GM12801 (cell line): ENCODE data around the gene PPFIA3.

Experiments used
- TF ChIP-seq, protein P1 (sequence below): IDR thresholded peaks from one replicate; pipeline ENCODE4 v1.5.1; 2011; ENCODE audit warnings: control low read depth; ENCODE audit not compliant: insufficient read length; ENCODE audit errors: extremely low read depth

Gene PPFIA3

DNA sequence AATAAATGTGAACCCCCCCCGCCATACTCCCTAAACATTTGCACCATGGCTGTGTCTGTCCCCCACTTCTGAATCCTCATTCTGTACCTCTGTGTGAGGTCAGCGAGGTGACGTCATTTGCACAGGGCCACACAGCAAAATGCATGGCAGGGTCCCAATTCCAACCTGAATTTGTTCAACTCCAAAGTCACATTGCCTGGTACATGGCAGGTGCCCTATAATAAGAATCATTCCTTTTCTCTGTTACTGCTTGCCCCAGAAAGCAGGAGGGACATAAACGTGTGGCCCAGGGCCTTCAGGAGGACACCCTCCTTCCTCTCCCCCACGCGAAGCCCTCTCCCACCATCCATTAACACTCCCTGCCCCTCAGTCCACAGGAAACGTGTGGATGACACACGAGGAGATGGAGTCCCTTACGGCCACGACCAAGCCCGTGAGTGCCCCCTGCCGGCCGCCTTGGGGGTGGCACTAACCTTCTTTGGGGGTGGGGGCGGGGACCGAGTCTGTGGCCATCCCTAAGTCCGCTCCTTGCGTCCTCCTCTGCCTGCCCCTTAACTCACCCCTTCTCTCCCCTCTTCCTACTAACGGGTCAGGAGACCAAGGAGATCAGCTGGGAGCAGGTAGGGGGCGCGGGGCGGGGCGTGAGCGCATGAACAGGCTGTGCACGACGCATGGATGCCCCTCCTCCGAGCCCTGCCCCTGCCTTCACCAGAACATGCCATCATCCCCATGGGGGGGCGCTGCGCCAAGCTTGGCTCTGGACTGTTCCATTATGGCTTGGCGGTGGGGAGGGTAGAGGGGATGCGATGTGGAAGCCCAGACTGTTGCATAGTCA, 26.4 kb downstream of the PPFIA3 start:
- TF ChIP-seq, protein P1, sequence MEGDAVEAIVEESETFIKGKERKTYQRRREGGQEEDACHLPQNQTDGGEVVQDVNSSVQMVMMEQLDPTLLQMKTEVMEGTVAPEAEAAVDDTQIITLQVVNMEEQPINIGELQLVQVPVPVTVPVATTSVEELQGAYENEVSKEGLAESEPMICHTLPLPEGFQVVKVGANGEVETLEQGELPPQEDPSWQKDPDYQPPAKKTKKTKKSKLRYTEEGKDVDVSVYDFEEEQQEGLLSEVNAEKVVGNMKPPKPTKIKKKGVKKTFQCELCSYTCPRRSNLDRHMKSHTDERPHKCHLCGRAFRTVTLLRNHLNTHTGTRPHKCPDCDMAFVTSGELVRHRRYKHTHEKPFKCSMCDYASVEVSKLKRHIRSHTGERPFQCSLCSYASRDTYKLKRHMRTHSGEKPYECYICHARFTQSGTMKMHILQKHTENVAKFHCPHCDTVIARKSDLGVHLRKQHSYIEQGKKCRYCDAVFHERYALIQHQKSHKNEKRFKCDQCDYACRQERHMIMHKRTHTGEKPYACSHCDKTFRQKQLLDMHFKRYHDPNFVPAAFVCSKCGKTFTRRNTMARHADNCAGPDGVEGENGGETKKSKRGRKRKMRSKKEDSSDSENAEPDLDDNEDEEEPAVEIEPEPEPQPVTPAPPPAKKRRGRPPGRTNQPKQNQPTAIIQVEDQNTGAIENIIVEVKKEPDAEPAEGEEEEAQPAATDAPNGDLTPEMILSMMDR, result no peak

DNA sequence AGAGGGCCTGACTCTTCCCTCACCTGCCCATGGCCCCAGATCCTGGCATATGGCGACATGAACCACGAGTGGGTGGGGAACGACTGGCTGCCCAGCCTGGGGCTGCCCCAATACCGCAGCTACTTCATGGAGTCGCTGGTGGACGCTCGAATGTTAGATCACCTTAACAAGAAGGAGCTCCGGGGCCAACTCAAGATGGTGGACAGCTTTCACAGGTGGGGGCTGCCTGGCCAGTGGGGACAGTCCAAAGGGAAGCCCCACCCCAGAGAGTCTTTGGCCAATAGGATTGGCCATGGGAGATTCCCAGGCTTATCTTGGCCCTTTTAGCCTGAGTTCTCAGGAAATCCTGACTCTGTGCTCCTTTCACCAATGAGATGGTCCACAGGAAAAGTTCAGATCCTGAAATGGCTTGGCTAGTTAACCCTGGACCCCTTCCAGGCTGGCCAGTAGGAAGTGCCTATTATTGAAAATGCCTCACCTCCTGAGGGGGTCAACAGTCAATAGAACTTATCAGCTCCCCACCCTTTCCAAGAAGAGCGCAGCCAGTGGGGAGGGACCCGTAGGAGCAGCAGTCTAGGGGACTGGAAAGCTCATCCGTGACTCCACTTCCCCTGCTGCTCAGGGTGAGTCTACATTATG, 28.8 kb downstream of the PPFIA3 start:
- TF ChIP-seq, protein P1, result no peak

DNA sequence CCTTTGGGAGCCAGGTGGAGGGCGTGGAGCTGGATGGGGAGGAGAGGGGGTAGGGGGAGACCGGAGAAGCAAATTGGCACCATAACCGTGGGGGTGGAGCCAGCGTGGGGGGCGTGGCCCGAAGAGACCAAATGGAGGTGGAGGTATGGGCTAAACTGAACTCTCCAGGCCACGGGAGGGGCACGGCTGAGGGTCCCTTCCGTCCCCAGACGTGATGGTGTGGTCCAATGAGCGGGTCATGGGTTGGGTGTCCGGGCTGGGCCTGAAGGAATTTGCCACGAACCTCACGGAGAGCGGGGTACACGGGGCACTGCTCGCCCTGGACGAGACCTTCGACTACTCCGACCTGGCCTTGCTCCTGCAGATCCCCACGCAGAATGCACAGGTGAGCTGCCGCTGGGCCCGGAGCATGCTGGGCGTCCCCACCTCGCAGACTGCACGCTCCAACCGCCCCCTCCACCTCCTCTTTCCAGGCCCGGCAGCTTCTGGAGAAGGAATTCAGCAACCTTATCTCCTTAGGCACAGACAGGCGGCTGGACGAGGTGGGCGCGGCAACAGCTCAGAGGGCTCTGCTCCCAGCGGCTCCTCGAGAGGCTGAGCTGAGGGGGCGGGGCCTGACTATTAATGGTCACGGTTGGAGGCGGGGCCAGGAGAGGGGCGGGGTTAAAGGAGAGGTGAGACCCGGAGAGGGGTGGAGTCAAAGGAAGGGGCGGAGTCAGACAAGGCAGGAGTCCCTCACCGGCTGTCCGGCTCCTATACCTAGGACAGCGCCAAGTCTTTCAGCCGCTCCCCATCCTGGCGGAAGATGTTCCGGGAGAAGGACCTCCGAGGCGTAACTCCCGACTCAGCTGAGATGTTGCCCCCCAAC, 29.7 kb downstream of the PPFIA3 start:
- TF ChIP-seq, protein P1, result no peak

DNA sequence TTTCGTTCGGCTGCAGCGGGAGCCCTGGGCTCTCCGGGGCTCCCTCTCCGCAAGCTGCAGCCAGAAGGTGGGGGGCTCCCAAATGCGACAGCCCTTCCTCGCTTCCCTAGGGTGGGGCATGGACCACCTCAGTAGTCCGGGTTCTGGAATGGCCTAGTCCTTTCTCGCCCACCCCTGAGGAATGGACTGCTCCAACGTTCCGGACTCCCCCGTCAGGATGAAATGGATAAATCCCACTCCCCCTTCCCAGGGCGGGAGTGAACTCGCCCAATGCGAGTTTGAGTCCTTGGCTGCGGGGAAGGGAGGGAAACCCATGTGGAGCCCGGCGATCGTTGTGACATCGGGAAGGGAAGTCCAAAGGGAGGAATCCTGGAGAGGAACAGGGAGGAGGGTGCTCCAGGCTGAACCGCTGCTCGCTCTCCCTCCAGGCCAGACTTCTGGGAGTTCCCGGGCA, 30.3 kb downstream of the PPFIA3 start:
- TF ChIP-seq, protein P1, result no peak

DNA sequence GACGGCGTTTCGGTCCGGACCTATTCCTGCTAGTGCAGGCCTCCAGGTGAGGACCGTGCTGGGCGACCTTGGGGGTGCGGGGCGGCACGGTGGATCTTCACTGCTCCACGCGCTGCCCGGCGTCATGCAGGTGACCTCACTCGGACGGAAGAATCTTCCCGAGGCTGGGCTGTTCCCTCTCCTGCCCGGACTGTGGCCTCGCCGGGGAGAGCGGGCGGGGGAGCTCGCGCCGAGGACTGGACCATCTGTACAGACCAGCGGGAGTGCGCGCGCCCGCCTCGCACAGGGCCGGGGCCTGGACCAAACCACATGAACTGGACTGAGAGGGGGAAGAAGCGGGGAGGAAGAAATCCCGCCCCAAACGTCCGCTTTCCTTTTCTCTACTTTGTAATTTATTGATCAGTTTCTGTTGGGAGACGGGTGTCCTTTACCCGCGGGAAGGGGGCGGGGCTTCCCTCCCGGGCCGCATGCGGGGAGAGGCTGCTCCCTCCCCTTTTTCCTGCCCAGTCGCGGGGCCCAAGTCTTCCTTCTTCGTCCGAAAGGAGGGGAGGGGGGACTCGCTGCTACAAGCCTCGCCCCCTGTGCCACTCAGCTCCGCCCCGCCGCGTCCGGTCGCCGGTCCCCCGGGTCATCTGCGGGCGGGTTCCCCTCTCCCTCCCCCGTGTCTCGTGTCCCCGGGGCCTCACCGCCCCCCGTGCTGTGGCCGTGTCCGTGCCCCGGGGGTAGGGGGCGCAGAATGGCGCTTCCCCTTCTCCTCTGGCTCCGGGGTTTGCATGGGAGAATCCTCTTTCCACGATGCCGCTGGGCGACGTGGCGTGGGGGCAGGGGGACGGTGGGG, 31.0 kb downstream of the PPFIA3 start:
- TF ChIP-seq, protein P1, result no peak

DNA sequence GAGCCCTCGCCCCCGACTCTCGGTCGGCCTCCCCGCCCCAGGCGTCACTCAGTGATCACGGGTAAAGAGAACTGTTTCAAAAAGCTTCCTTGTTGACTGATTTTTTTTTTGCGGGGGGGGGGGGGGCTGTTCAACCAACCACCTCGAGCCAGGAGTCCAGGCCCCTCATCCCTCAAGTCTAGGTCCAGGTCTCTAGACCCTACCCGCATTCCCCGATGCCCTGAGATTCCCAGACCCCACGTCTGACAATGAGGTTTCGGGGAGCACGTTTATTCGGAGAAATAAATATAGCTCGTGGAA, 31.6 kb downstream of the PPFIA3 start:
- TF ChIP-seq, protein P1, result no peak
